ENCODE results near the gene TMIGD3.

GRCh38 chr1:111436726-111437125 lies 66.7 kb downstream of the TMIGD3 start:
- TF ChIP-seq, protein P1, sequence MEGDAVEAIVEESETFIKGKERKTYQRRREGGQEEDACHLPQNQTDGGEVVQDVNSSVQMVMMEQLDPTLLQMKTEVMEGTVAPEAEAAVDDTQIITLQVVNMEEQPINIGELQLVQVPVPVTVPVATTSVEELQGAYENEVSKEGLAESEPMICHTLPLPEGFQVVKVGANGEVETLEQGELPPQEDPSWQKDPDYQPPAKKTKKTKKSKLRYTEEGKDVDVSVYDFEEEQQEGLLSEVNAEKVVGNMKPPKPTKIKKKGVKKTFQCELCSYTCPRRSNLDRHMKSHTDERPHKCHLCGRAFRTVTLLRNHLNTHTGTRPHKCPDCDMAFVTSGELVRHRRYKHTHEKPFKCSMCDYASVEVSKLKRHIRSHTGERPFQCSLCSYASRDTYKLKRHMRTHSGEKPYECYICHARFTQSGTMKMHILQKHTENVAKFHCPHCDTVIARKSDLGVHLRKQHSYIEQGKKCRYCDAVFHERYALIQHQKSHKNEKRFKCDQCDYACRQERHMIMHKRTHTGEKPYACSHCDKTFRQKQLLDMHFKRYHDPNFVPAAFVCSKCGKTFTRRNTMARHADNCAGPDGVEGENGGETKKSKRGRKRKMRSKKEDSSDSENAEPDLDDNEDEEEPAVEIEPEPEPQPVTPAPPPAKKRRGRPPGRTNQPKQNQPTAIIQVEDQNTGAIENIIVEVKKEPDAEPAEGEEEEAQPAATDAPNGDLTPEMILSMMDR (IDR thresholded peaks at IDR 0.05; ENCODE audit: low read depth, low read length) = no peak
- no peak for TF ChIP-seq POLR2A (IDR thresholded peaks at IDR 0.05; ENCODE audit: extremely low read depth, insufficient read length)

Data from NB4 (cell line).